Testis (tissue), 5 donors: ENCODE measurements around the gene C3orf38. TPM values are rescaled to one million over a fixed set of nuclear protein-coding genes. Genes with fewer than 3 reads are reported as not detected.

Experiments
- DNase-seq: peaks from one replicate; pipeline ENCODE4 v3.0.0-alpha.2; 2019
- H3K27ac ChIP-seq, 2 donors: fragments of 200-600 bp; sonication (generic); one replicate each; pipeline ENCODE4 v1.5.1; 2019
- H3K27me3 ChIP-seq: fragments of 200-600 bp; sonication (generic); one replicate; pipeline ENCODE4 v1.5.1; 2019
- H3K36me3 ChIP-seq: fragments of 200-600 bp; sonication (generic); one replicate; pipeline ENCODE4 v1.5.1; 2017; ENCODE audit warnings: low read depth; ENCODE audit errors: missing control alignments
- H3K4me1 ChIP-seq: fragments of 200-600 bp; sonication (generic); one replicate; pipeline ENCODE4 v1.5.1; 2019
- H3K4me3 ChIP-seq, 2 donors: fragments of 200-600 bp; sonication (generic); one replicate each; pipeline ENCODE4 v1.5.1; 2017 to 2019
- H3K9me3 ChIP-seq: fragments of 200-600 bp; sonication (generic); one replicate; pipeline ENCODE4 v1.5.1; 2017
- CTCF ChIP-seq, 3 experiments: fragments of 450-650 bp in 2 of 3; fragments of 200-600 bp in 1 of 3; sonication (generic) in 1 of 3; IDR thresholded peaks; one replicate each; pipeline ENCODE4 v1.5.1; 2016 to 2019; ENCODE audit warnings: antibody characterized with exemption in 3 of 3, mild to moderate bottlenecking in 2 of 3, moderate library complexity in 1 of 3
- POLR2A ChIP-seq: fragments of 450-650 bp; IDR thresholded peaks from one replicate; pipeline ENCODE4 v1.6.1; 2017; ENCODE audit warnings: antibody characterized with exemption, mild to moderate bottlenecking, moderate library complexity
- WGBS, 2 donors: methylation state at CpG; one replicate each; pipeline ENCODE4 v1.1.5; 2018; 5-methylcytosine and 5-hydroxymethylcytosine counted together
- intact Hi-C: fragments of 100-400 bp; cut with DNase I; formaldehyde crosslinking; loops from one replicate; pipeline ENCODE4 v1.15.1; 2023; ENCODE audit warnings: low total_unique reads
- long read RNA-seq, 2 donors: transcript quantifications; one replicate each; lab custom pipeline, GENCODE V29; 2026
- polyA plus RNA-seq: library from polyadenylated mRNA; stranded (reverse); fragments of 350-450 nt; fragmentation: Illumina TruSeq; extraction: RNeasy Lipid Tissue Mini Kit (QIAGEN cat#74804); gene quantifications from one replicate; pipeline ENCODE4 v1.2.3, GENCODE V29; 2014; ENCODE audit warnings: low read depth, low replicate concordance; ENCODE audit not compliant: insufficient read depth
- total RNA-seq, 2 donors: library from RNA; depleted of rRNA; stranded (reverse); fragments of >200 nt; gene quantifications; one replicate each; pipeline ENCODE4 v1.2.3, GENCODE V29; 2016

C3orf38 gene
- total RNA-seq (10 to 100 TPM; 33.0 to 38.2 TPM), polyA plus RNA-seq (62.2 TPM)
- long read RNA-seq, donor 1, transcript C3orf38-201 (3 exons, 2,633 nt): major isoform, 10 of 38 reads
- long read RNA-seq, donor 1, partial matches to known transcripts: 28 of 38 reads
- long read RNA-seq, donor 1, other reads (novel, unspliced or antisense): 0 of 38 reads
- long read RNA-seq, donor 2, transcript C3orf38-201 (3 exons, 2,633 nt): major isoform, 8 of 8 reads
- long read RNA-seq, donor 2, partial matches to known transcripts: 0 of 8 reads
- long read RNA-seq, donor 2, other reads (novel, unspliced or antisense): 0 of 8 reads

- TF ChIP-seq CTCF (IDR thresholded peaks at IDR 0.05) (no peak), POLR2A (no peak)
- Histone ChIP-seq H3K27me3 (no peaks in the 10 kb centered on the region), H3K4me3 (peak within 1 kb of the TSS; percentile 80 to 83), H3K9me3 (no peaks in the 10 kb centered on the region), H3K27ac (peak within 1 kb of the TSS; percentile 85 to 96), H3K4me1 (peaks cover 25% of the 10 kb centered on the region), H3K36me3 (no peaks in the 10 kb centered on the region)
- intact Hi-C loops: no loop called here
- peak; percentile 96 for DNase-seq
- 0 to 1% methylated on average over 21 to 57 of the region's 57 CpGs for WGBS, 2 donors
Measured at GRCh38 chr3:88149509-88150362, at the start of gene C3orf38. Gene C3orf38, plus strand, starts transcription at chr3:88149959. Its CDS starts 94 bp downstream, at chr3:88150053.

- WGBS, 2 donors: 94 to 95% methylated on average over 1 of the region's 1 CpG
- intact Hi-C loops: no loop called here
Measured at GRCh38 chr3:88101142-88101541, 48.6 kb upstream of the C3orf38 start.

GRCh38 chr3:88105325-88105724, 44.4 kb upstream of the C3orf38 start:
- H3K4me1 ChIP-seq: no peaks in the 10 kb centered on the region
- no peaks in the 10 kb centered on the region for H3K9me3 ChIP-seq
- no peak overlapping the region for H3K27ac ChIP-seq
- no peaks in the 10 kb centered on the region for H3K36me3 ChIP-seq
- no peak for DNase-seq
- no peaks in the 10 kb centered on the region for H3K27me3 ChIP-seq
- intact Hi-C loops: no loop called here
- TF ChIP-seq CTCF (IDR thresholded peaks at IDR 0.05) (no peak), POLR2A (no peak)
- H3K4me3 ChIP-seq: no peak overlapping the region

More at GRCh38 chr3:88101142-88101541, 48.6 kb upstream of the C3orf38 start:
- DNase-seq: no peak
- Histone ChIP-seq H3K36me3 (no peaks in the 10 kb centered on the region), H3K27ac (no peak overlapping the region), H3K4me1 (no peaks in the 10 kb centered on the region), H3K27me3 (no peaks in the 10 kb centered on the region), H3K9me3 (no peaks in the 10 kb centered on the region), H3K4me3 (no peak overlapping the region)
- TF ChIP-seq CTCF (IDR thresholded peaks at IDR 0.05) (no peak), POLR2A (no peak)

GRCh38 chr3:88112289-88112688, 37.5 kb upstream of the C3orf38 start:
- Histone ChIP-seq H3K4me3 (no peak overlapping the region), H3K36me3 (no peaks in the 10 kb centered on the region), H3K4me1 (no peaks in the 10 kb centered on the region), H3K9me3 (no peaks in the 10 kb centered on the region), H3K27ac (no peak overlapping the region), H3K27me3 (no peaks in the 10 kb centered on the region)
- WGBS, 2 donors: 88 to 98% methylated on average over 1 of the region's 1 CpG
- TF ChIP-seq POLR2A (no peak), CTCF (IDR thresholded peaks at IDR 0.05) (no peak)
- DNase-seq: no peak
- intact Hi-C loops: no loop called here
